ENCODE measurements around the gene CAMSAP2.

DNA sequence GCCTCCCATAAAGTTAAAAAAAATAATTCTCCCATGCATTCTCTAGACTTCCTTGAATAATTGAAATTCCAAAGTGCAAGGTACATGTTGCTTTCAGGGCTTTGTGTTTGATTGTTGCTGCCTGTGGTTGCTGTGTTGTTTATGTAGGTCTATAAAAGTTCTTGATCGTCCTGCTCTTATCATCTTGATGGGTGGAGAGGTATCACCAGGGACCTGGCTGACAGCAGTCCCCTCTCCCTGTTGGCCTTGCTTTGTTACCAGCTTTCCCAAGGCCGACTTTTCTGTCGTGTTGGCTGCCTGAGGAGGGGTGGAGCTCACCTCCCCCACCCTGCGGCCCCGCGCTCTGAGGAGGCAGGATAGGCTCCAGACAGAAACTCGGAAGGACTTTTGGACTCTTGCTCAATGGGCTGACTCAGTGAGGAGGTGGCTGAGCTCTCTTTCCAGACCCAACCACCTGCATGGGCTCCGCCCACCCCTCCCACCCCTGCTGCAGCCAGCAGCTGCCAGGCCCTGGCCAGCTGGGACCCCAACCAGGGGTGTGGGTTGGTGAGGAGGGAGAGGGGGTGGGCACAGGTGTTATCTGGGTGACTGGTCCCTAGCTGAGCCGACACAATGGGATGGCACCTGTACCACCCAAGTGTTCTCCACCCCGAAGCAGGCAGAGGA is 158.0 kb downstream of the CAMSAP2 start:
- TF ChIP-seq EZH2 (optimal IDR thresholded peaks at IDR 0.05; ENCODE audit: low read depth, low read length) (no peak), EZH2phosphoT487 (IDR thresholded peaks at IDR 0.05; ENCODE audit: low read length) (no peak)
- TF ChIP-seq, protein P1, sequence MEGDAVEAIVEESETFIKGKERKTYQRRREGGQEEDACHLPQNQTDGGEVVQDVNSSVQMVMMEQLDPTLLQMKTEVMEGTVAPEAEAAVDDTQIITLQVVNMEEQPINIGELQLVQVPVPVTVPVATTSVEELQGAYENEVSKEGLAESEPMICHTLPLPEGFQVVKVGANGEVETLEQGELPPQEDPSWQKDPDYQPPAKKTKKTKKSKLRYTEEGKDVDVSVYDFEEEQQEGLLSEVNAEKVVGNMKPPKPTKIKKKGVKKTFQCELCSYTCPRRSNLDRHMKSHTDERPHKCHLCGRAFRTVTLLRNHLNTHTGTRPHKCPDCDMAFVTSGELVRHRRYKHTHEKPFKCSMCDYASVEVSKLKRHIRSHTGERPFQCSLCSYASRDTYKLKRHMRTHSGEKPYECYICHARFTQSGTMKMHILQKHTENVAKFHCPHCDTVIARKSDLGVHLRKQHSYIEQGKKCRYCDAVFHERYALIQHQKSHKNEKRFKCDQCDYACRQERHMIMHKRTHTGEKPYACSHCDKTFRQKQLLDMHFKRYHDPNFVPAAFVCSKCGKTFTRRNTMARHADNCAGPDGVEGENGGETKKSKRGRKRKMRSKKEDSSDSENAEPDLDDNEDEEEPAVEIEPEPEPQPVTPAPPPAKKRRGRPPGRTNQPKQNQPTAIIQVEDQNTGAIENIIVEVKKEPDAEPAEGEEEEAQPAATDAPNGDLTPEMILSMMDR (IDR thresholded peaks at IDR 0.05; ENCODE audit: low read length) = no peak
